MG63 (cell line): ENCODE results near the gene CDC45. TPM values are rescaled to one million over a fixed set of nuclear protein-coding genes. Genes with fewer than 3 reads are reported as not detected.

ENCODE experiments used
- DNase-seq: peaks from one replicate; pipeline ENCODE4 v3.0.0-alpha.2; 2020
- H3K27me3 ChIP-seq: fragments of 250-450 bp; sonication (Bioruptor Pico); 2 replicates; pipeline ENCODE4 v1.5.1; 2020; ENCODE audit warnings: mild to moderate bottlenecking, moderate library complexity
- H3K36me3 ChIP-seq: fragments of 250-450 bp; sonication (Bioruptor Pico); 2 replicates; pipeline ENCODE4 v1.5.1; 2020; ENCODE audit warnings: mild to moderate bottlenecking, moderate library complexity
- H3K4me3 ChIP-seq: fragments of 250-450 bp; sonication (Bioruptor Pico); 2 replicates; pipeline ENCODE4 v1.5.1; 2020; ENCODE audit warnings: mild to moderate bottlenecking, moderate library complexity
- H3K9me3 ChIP-seq: fragments of 250-450 bp; sonication (Bioruptor Pico); 2 replicates; pipeline ENCODE4 v1.5.1; 2020; ENCODE audit warnings: mild to moderate bottlenecking, moderate library complexity
- total RNA-seq: library from RNA; depleted of rRNA; stranded (reverse); fragments of >200 nt; shearing (Covaris generic); gene quantifications from 2 replicates; pipeline ENCODE4 v1.2.3, GENCODE V29; 2014; ENCODE audit warnings: low replicate concordance

The CDC45 gene
- total RNA-seq, 1 experiment from 2014 or later = 81.8 TPM

- Histone ChIP-seq H3K4me3 (no peak overlapping the region), H3K36me3 (peaks cover 36% of the 10 kb centered on the region), H3K27me3 (no peaks in the 10 kb centered on the region), H3K9me3 (no peaks in the 10 kb centered on the region)
- no peak for DNase-seq
Measured at GRCh38 chr22:19498154-19498865, 18.6 kb downstream of the CDC45 start.

GRCh38 chr22:19498866-19499190, 19.1 kb downstream of the CDC45 start:
- no peak for DNase-seq
- peaks cover 34% of the 10 kb centered on the region for H3K36me3 ChIP-seq
- H3K4me3 ChIP-seq = no peak overlapping the region
- no peaks in the 10 kb centered on the region for H3K27me3 ChIP-seq
- no peaks in the 10 kb centered on the region for H3K9me3 ChIP-seq

DNA sequence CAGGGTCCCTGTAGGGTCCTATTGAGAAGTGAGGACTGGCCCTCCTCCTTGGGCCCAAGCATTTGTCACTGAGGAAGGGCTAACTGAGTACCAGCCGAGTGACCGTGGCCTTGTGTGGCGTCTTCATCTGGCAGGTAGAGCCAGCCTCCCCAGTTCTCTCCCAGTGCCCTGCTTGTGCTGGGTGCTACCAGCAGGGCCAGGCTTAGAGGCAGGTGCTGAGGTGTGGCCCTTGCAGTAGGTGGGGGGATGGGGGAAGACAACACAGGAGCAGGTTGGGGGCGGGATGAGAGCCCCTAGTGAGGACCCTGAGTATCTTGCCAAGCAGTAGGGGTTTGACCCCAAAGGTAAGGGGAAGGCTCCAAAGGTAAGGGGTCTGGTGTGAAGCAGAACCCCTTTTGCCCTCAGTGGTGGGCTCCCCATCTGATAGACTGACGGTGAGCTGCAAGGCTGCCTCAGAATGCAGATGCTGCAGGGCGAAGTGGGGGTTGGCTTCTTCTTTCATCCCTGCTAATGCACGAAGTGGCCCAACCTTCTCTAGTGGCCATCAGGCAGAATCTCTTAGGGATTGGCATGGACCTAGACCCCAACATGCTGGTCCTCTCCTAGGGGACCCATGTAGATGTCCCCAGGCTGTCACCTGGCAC, 19.6 kb downstream of the CDC45 start:
- no peak overlapping the region for H3K4me3 ChIP-seq
- H3K27me3 ChIP-seq = no peaks in the 10 kb centered on the region
- H3K36me3 ChIP-seq = peaks cover 30% of the 10 kb centered on the region
- no peak for DNase-seq
- H3K9me3 ChIP-seq = no peaks in the 10 kb centered on the region

- DNase-seq = no peak
- no peaks in the 10 kb centered on the region for H3K27me3 ChIP-seq
- H3K9me3 ChIP-seq = no peaks in the 10 kb centered on the region
- H3K36me3 ChIP-seq = peaks cover 28% of the 10 kb centered on the region
- no peak overlapping the region for H3K4me3 ChIP-seq
Measured at GRCh38 chr22:19499880-19500242, 20.1 kb downstream of the CDC45 start.

DNA sequence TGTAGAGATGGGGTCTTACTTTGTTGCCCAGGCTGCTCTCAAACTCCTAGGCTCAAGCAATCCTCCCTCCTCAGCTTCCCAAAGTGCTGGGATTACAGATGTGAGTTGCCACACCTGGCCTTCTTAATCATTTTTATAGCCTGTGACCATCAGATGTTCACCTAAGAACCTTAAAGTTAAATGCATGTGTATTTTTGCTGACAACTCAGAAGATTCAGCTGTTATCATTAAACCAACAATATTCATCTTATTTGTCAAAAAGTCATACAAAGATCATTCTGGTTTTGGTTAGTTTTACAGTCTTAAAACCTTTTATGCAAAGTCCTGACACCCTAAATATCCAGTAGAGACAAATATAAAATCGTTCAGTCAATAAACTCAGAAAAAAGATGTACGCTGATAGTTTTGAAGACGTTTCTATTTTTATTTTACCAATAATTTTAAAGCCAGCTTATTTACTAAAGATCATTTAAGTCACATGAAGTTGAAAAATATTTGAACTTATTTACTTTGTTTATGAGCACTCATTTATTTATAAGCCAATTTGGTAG, 22.3 kb downstream of the CDC45 start:
- H3K9me3 ChIP-seq = no peaks in the 10 kb centered on the region
- H3K27me3 ChIP-seq = no peaks in the 10 kb centered on the region
- H3K36me3 ChIP-seq = peaks cover 17% of the 10 kb centered on the region
- H3K4me3 ChIP-seq = no peak overlapping the region
- DNase-seq = no peak

DNA sequence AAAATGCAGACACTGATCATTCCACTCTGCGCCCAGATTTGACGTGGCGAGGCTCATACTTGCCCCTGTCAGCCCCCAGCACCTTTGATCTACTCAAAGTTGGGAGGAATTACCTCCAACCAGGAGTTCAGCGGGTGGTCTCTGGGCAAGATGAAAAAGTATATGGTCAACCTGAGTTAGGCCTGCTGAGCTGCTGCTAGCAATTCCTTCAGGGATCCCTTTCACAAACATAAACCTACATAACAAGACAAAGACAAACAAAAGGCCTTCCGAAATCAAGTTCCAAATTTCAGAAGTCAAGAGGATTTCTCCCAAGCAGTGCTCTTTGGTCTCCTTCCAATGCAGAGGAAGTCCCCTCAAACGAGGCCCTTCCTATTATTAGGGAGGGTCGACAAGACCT, 23.6 kb downstream of the CDC45 start:
- DNase-seq = no peak
- Histone ChIP-seq H3K27me3 (no peaks in the 10 kb centered on the region), H3K4me3 (no peak overlapping the region), H3K9me3 (no peaks in the 10 kb centered on the region), H3K36me3 (peaks cover 10% of the 10 kb centered on the region)

DNA sequence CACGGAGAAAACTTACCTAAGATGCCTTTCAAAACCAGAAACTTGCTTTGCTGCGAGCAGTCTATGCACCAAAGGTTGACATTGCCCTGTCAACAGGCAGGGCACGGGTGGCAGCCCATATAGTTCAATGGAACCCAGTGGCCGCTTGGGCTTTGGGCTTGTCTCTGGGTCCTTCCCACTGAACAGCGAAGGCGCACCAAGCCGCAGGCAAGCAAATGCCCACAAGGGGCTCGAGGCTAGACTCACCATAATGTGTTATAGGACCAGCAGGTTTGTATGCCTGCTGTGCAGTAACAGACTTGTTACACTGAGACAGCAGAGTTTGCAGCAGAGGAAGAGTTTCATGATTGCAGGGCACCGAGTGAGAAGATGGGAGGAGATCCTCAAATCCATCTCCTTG, 24.1 kb downstream of the CDC45 start:
- Histone ChIP-seq H3K9me3 (no peaks in the 10 kb centered on the region), H3K27me3 (no peaks in the 10 kb centered on the region), H3K4me3 (no peak overlapping the region), H3K36me3 (peaks cover 7% of the 10 kb centered on the region)
- no peak for DNase-seq

- Histone ChIP-seq H3K4me3 (no peak overlapping the region), H3K27me3 (no peaks in the 10 kb centered on the region), H3K36me3 (peaks cover 9% of the 10 kb centered on the region), H3K9me3 (no peaks in the 10 kb centered on the region)
- no peak for DNase-seq
Measured at GRCh38 chr22:19504900-19505734, 25.4 kb downstream of the CDC45 start.

DNA sequence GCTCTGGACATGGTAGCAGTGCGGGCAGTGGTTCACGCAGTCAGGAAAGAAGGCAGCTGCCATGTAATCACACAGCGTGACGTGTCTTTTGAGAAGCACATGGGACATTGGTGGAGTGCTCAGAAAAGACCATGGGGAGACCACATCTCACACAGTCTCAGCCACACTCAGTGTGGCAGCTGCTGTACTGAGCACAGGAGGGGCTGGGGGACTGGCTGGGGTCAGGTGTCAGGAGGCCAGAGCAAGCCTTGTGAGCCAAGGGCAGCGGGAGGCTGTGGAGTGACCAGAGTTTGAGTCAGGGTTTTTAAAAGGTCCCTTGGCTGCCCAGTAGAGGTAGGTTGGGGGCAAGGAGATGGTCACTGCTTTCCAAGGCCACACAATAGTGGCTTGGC, 26.0 kb downstream of the CDC45 start:
- peaks cover 10% of the 10 kb centered on the region for H3K36me3 ChIP-seq
- H3K4me3 ChIP-seq = no peak overlapping the region
- no peaks in the 10 kb centered on the region for H3K9me3 ChIP-seq
- DNase-seq = no peak
- no peaks in the 10 kb centered on the region for H3K27me3 ChIP-seq

DNA sequence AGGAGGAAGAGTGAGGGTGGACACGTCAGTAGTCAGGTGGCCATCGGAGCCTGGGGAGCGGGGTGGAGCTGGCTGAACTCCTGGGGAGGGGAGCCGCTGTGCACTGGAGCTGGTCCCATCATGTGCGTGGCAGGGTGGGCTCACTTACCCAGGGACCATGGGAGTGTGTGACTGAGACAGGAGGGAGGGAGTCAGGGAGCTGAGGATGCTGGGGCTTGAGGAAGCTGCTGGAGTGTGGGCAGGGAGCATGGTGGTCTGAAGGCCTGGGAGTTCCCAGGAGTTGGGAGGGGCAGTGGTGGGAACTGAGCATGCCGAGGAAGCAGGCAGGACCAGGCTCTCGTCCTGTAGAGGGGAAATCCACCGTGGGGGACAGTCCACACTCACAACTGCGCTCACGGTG, 26.5 kb downstream of the CDC45 start:
- DNase-seq = no peak
- Histone ChIP-seq H3K9me3 (no peaks in the 10 kb centered on the region), H3K27me3 (no peaks in the 10 kb centered on the region), H3K4me3 (no peak overlapping the region), H3K36me3 (peaks cover 13% of the 10 kb centered on the region)

DNA sequence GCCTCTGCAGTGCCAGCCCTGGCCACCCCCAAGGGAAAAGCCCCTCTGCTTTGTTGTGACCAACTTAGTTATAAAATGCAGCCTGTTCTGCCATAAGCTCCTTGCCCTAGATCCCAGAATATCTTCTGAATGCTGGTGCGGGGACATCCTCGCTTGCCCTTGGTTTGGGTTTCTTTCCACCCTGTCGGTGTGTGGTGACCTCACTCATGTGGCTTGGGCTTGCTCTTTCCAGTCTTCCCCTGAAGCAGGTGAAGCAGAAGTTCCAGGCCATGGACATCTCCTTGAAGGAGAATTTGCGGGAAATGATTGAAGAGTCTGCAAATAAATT, 27.8 kb downstream of the CDC45 start:
- Histone ChIP-seq H3K4me3 (no peak overlapping the region), H3K36me3 (peaks cover 15% of the 10 kb centered on the region), H3K27me3 (no peaks in the 10 kb centered on the region), H3K9me3 (no peaks in the 10 kb centered on the region)
- DNase-seq = no peak

- H3K36me3 ChIP-seq = peaks cover 15% of the 10 kb centered on the region
- H3K9me3 ChIP-seq = no peaks in the 10 kb centered on the region
- no peaks in the 10 kb centered on the region for H3K27me3 ChIP-seq
- H3K4me3 ChIP-seq = no peak overlapping the region
- DNase-seq = no peak
Measured at GRCh38 chr22:19508024-19508776, 28.5 kb downstream of the CDC45 start.

GRCh38 chr22:19509191-19509590, 29.5 kb downstream of the CDC45 start:
- H3K9me3 ChIP-seq = no peaks in the 10 kb centered on the region
- no peak overlapping the region for H3K4me3 ChIP-seq

GRCh38 chr22:19509923-19510322, 30.2 kb downstream of the CDC45 start:
- Histone ChIP-seq H3K4me3 (no peak overlapping the region), H3K27me3 (no peaks in the 10 kb centered on the region), H3K9me3 (no peaks in the 10 kb centered on the region), H3K36me3 (peaks cover 30% of the 10 kb centered on the region)
- no peak for DNase-seq

More at GRCh38 chr22:19509191-19509590, 29.5 kb downstream of the CDC45 start:
- Histone ChIP-seq H3K36me3 (peaks cover 23% of the 10 kb centered on the region), H3K27me3 (no peaks in the 10 kb centered on the region)
- no peak for DNase-seq

GRCh38 chr22:19510919-19511341, 31.2 kb downstream of the CDC45 start:
- Histone ChIP-seq H3K9me3 (no peaks in the 10 kb centered on the region), H3K4me3 (no peak overlapping the region), H3K36me3 (peaks cover 32% of the 10 kb centered on the region), H3K27me3 (no peaks in the 10 kb centered on the region)
- no peak for DNase-seq

DNA sequence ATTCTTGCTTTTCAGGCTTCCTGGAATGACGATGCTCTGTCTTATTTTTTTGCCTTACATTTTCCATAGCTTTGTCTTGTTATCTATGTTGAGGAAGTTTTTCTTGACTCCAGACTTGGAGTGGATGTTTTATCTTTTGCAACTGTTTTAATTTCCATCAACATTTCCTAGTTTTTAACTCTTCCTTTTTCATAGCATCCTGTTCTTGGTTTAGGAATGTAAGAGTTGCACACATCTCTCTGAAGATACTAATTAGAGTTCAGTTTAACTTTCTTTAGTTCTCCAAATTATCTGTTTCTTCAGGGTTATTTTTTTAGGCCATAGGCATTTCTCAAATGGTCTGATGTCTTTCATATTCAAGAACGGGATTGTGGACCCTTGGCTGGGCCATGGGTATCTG, 34.1 kb downstream of the CDC45 start:
- Histone ChIP-seq H3K9me3 (no peaks in the 10 kb centered on the region), H3K4me3 (no peak overlapping the region), H3K27me3 (no peaks in the 10 kb centered on the region), H3K36me3 (peaks cover 35% of the 10 kb centered on the region)
- DNase-seq = no peak
